ENCODE results near the gene NFASC. TPM values are rescaled to one million over a fixed set of nuclear protein-coding genes. Genes with fewer than 3 reads are reported as not detected.

Gene NFASC
- total and polyA plus RNA-seq, 9 of the 15 experiments (the other 6 are each of a cell fraction or from before 2014, with no cell fraction given) = 0.03 to 0.16 (median 0.06) TPM; not detected in 6

DNA sequence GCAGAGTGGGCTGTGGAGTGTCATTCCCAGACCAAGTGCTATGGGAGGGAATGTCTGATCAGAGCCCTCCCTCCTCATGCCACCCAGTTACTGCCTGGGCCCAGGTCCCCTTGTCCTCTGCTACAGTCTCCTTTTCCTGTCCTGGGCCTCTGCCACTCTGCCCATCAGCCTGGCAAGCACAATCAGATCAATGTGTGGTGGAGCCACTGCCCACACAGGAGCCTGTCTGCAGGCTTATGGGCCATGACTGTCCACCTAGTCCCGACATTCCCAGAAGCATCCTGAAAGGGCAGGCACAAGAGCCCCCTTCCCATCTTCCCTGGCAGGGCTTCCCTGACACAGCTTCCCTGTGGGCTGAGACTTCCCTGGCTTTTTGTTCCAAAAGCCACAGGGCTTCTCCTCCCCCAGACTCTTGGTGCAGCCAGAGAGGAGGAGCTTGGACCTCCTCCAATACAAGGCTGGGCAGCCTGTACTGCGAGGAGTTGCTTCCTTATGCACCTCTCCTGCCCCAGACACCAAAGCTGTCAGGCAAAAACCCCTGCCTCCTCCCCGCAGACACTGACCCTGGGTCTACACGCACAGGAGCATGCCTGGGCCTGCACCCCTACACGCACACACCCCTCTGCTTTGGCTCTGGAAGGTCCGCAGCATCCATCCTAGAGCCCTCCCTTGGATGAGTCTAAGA lies 143.2 kb downstream of the NFASC start:
- H3K27ac ChIP-seq (ENCODE audit: extremely low read depth, low read depth, low read length) = no peak overlapping the region
- H2AFZ ChIP-seq (ENCODE audit: low read depth, low read length) = no peak overlapping the region
- BruUV-seq (replicated peaks) = no TSS peak
- H3K36me3 ChIP-seq (ENCODE audit: control insufficient read depth, insufficient read depth, low read length) = no peaks in the 10 kb centered on the region
- no peak overlapping the region for H3K9ac ChIP-seq (ENCODE audit: insufficient read depth in 1 of 2, low read depth in 2 of 2, low read length in 2 of 2)
- H3K9me1 ChIP-seq (ENCODE audit: control insufficient read depth, insufficient read depth, low read length) = no peaks in the 10 kb centered on the region
- no peaks in the 10 kb centered on the region for H3K4me1 ChIP-seq (replicated peaks in 1 of 2; ENCODE audit: control insufficient read depth in 2 of 2, insufficient read depth in 2 of 2, low read length in 2 of 2)
- TF ChIP-seq, protein P1, sequence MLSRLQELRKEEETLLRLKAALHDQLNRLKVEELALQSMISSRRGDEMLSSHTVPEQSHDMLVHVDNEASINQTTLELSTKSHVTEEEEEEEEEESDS (CRISPR knock-in tag; IDR thresholded peaks at IDR 0.05) = no peak
- no peak for TF ChIP-seq ZBTB2 (IDR thresholded peaks at IDR 0.05)
- TF ChIP-seq GABPB1 (CRISPR knock-in tag; IDR thresholded peaks at IDR 0.05) = no peak
- no peak for TF ChIP-seq MAFG (tag; conservative IDR thresholded peaks at IDR 0.05)
- TF ChIP-seq SPI1 (IDR thresholded peaks at IDR 0.05; ENCODE audit: borderline replicate concordance, low read depth, low read length) = no peak
- no peak for TF ChIP-seq BRCA1 (IDR thresholded peaks at IDR 0.05)
- no peak for TF ChIP-seq BRCA1 (CRISPR knock-in tag; IDR thresholded peaks at IDR 0.05)
- H3K9me3 ChIP-seq (replicated peaks; ENCODE audit: control insufficient read depth, insufficient read depth, low read depth, low read length) = no peaks in the 10 kb centered on the region
- ATAC-seq (peak; percentile 13; the same call in 1 of the 3 replicates), DNase-seq (ENCODE audit: extremely low read depth in 1 of 4, low spot score in 3 of 4) (no peak), FAIRE-seq (no peak)
- intact Hi-C loops (cut with micrococcal nuclease) (no loop called here), in situ Hi-C loops (cut with MboI) (no loop called here)
- peaks cover 59 to 96% of the 10 kb centered on the region in 2 experiments for H3K27me3 ChIP-seq (ENCODE audit: control insufficient read depth in 2 of 2, insufficient read depth in 2 of 2, low read length in 2 of 2)
- no peak overlapping the region for H3K4me2 ChIP-seq (ENCODE audit: insufficient read depth, low read length)
- 0% methylated on average over 6 of the region's 6 CpGs for WGBS (ENCODE audit: insufficient coverage, low coverage, missing lambda C conversion rate)
- H3K4me3 ChIP-seq = no peak overlapping the region
- POLR2A ChIA-PET = interaction anchor here (0.6 to 2.2 kb wide), 3 partner anchors 11 to 248 kb away, joined by 3 to 7 read pairs (median 3); no protein-coding TSS in a partner anchor
- H3K79me2 ChIP-seq (ENCODE audit: control insufficient read depth, insufficient read depth, low read length) = no peaks in the 10 kb centered on the region
- H4K20me1 ChIP-seq (replicated peaks; ENCODE audit: control insufficient read depth, insufficient read depth, low read length) = peaks cover 25% of the 10 kb centered on the region
- CTCF ChIA-PET (ENCODE audit: low intra/inter-chr PET ratio) = no interaction called here

Measured in K562 (cell line).